HG02981 (cell line): ENCODE measurements around the gene RELN.
"Not testable (repeated sequence)": the region's sequence is repeated elsewhere in the genome, so short reads cannot be mapped to it uniquely, and the experiment has no call there.

Source experiments
- ATAC-seq: cut with Tn5 transposase; IDR thresholded peaks from one replicate; pipeline ENCODE4 v1.9.1; 2021; ENCODE audit warnings: mild to moderate bottlenecking, moderate library complexity; ENCODE audit not compliant: unreplicated experiment

The RELN gene

GRCh38 chr7:103944230-103944900 is 45.1 kb downstream of the RELN start:
- ATAC-seq: no peak

- ATAC-seq: no peak
Observed at GRCh38 chr7:103941976-103942375, 47.5 kb downstream of the RELN start.

GRCh38 chr7:103940382-103941268 is 48.8 kb downstream of the RELN start:
- ATAC-seq: no peak

- ATAC-seq: no peak
Observed at GRCh38 chr7:103937680-103938079, 51.8 kb downstream of the RELN start.

- no peak for ATAC-seq
Observed at GRCh38 chr7:103936558-103936957, 52.9 kb downstream of the RELN start.

- ATAC-seq: no peak
Observed at GRCh38 chr7:103934508-103934907, 55.0 kb downstream of the RELN start.

GRCh38 chr7:103932389-103932788 is 57.1 kb downstream of the RELN start:
- ATAC-seq: no peak

GRCh38 chr7:103929901-103930311 is 59.6 kb downstream of the RELN start:
- ATAC-seq: no peak

- no peak for ATAC-seq
Observed at GRCh38 chr7:103928581-103928980, 60.9 kb downstream of the RELN start.

GRCh38 chr7:103924184-103924583 is 65.3 kb downstream of the RELN start:
- ATAC-seq: no peak

GRCh38 chr7:103922407-103922806 is 67.1 kb downstream of the RELN start:
- ATAC-seq: no peak

- ATAC-seq: no peak
Observed at GRCh38 chr7:103921692-103922091, 67.8 kb downstream of the RELN start.

- ATAC-seq: no peak
Observed at GRCh38 chr7:103919272-103919868, 70.1 kb downstream of the RELN start.

- ATAC-seq: no peak
Observed at GRCh38 chr7:103918631-103919271, 70.7 kb downstream of the RELN start.

- no peak for ATAC-seq
Observed at GRCh38 chr7:103915680-103916357, 73.6 kb downstream of the RELN start.

- no peak for ATAC-seq
Observed at GRCh38 chr7:103914147-103914899, 75.1 kb downstream of the RELN start.

GRCh38 chr7:103912891-103913605 is 76.4 kb downstream of the RELN start:
- ATAC-seq: no peak

GRCh38 chr7:103911015-103911414 is 78.4 kb downstream of the RELN start:
- ATAC-seq: not testable (repeated sequence)

- ATAC-seq: no peak
Observed at GRCh38 chr7:103905997-103906396, 83.5 kb downstream of the RELN start.
